Measurements from ENCODE around the gene UBE2D1.

The UBE2D1 gene

GRCh38 chr10:58334817-58335305 is at the start of gene UBE2D1:
Gene UBE2D1, plus strand, starts transcription at chr10:58335006. Its CDS starts 196 bp downstream, at chr10:58335202.
- no peak for TF ChIP-seq CTCF (IDR thresholded peaks at IDR 0.05)
- Mint-ChIP-seq H3K27me3 (ENCODE audit: low read depth, poor library complexity) (peaks cover 2% of the 10 kb centered on the region), H3K27ac (peak within 1 kb of the TSS; percentile 71), H3K9me3 (no peaks in the 10 kb centered on the region), H3K4me3 (peak within 1 kb of the TSS; percentile 98), H3K36me3 (ENCODE audit: low read depth) (peaks cover 10% of the 10 kb centered on the region), H3K4me1 (peaks cover 20% of the 10 kb centered on the region)
- peak; percentile 91 for DNase-seq

GRCh38 chr10:58291538-58292174 is 43.1 kb upstream of the UBE2D1 start:
- no peak for DNase-seq
- H3K27ac Mint-ChIP-seq: no peak overlapping the region
- H3K27me3 Mint-ChIP-seq (ENCODE audit: low read depth, poor library complexity): no peaks in the 10 kb centered on the region
- peaks cover 11% of the 10 kb centered on the region for H3K36me3 Mint-ChIP-seq (ENCODE audit: low read depth)
- no peak for TF ChIP-seq CTCF (IDR thresholded peaks at IDR 0.05)
- H3K9me3 Mint-ChIP-seq: no peaks in the 10 kb centered on the region
- no peak overlapping the region for H3K4me3 Mint-ChIP-seq
- no peaks in the 10 kb centered on the region for H3K4me1 Mint-ChIP-seq

GRCh38 chr10:58293989-58294388 is 40.8 kb upstream of the UBE2D1 start:
- Mint-ChIP-seq H3K27me3 (ENCODE audit: low read depth, poor library complexity) (no peaks in the 10 kb centered on the region), H3K27ac (no peak overlapping the region), H3K4me1 (no peaks in the 10 kb centered on the region), H3K4me3 (no peak overlapping the region), H3K36me3 (ENCODE audit: low read depth) (peaks cover 11% of the 10 kb centered on the region), H3K9me3 (no peaks in the 10 kb centered on the region)
- no peak for TF ChIP-seq CTCF (IDR thresholded peaks at IDR 0.05)
- DNase-seq: no peak

GRCh38 chr10:58299580-58299979 is 35.2 kb upstream of the UBE2D1 start:
- Mint-ChIP-seq H3K4me3 (no peak overlapping the region), H3K27me3 (ENCODE audit: low read depth, poor library complexity) (peaks cover 2% of the 10 kb centered on the region), H3K27ac (no peak overlapping the region), H3K36me3 (ENCODE audit: low read depth) (no peaks in the 10 kb centered on the region), H3K9me3 (no peaks in the 10 kb centered on the region), H3K4me1 (peaks cover 13% of the 10 kb centered on the region)
- peak; percentile 64 for DNase-seq
- TF ChIP-seq CTCF (IDR thresholded peaks at IDR 0.05): peak; percentile 84

- TF ChIP-seq CTCF (IDR thresholded peaks at IDR 0.05): no peak
- no peak overlapping the region for H3K27ac Mint-ChIP-seq
- H3K27me3 Mint-ChIP-seq (ENCODE audit: low read depth, poor library complexity): peaks cover 2% of the 10 kb centered on the region
- H3K4me1 Mint-ChIP-seq: peaks cover 14% of the 10 kb centered on the region
- H3K9me3 Mint-ChIP-seq: no peaks in the 10 kb centered on the region
- no peak for DNase-seq
- no peaks in the 10 kb centered on the region for H3K36me3 Mint-ChIP-seq (ENCODE audit: low read depth)
- H3K4me3 Mint-ChIP-seq: no peak overlapping the region
Measured at GRCh38 chr10:58300676-58301075, 34.1 kb upstream of the UBE2D1 start.

GRCh38 chr10:58302254-58302653 is 32.6 kb upstream of the UBE2D1 start:
- TF ChIP-seq CTCF (IDR thresholded peaks at IDR 0.05): no peak
- no peak overlapping the region for H3K27ac Mint-ChIP-seq
- no peak overlapping the region for H3K4me3 Mint-ChIP-seq
- no peak for DNase-seq
- H3K9me3 Mint-ChIP-seq: no peaks in the 10 kb centered on the region
- no peaks in the 10 kb centered on the region for H3K36me3 Mint-ChIP-seq (ENCODE audit: low read depth)
- H3K4me1 Mint-ChIP-seq: peaks cover 20% of the 10 kb centered on the region
- H3K27me3 Mint-ChIP-seq (ENCODE audit: low read depth, poor library complexity): peaks cover 5% of the 10 kb centered on the region

Data from nephron progenitor cell (in vitro differentiated cells).